Stimulated activated CD4-positive, alpha-beta T cell treated with anti-CD3 and anti-CD28 coated beads, Interleukin-2, amount 100 ng/mL, for 4 hours (primary cell): ENCODE results near the gene ATM.

Experiments used
- DNase-seq: peaks from one replicate; pipeline ENCODE4 v3.0.0-alpha.2; 2020; ENCODE audit warnings: low read depth

ATM gene, protein sequence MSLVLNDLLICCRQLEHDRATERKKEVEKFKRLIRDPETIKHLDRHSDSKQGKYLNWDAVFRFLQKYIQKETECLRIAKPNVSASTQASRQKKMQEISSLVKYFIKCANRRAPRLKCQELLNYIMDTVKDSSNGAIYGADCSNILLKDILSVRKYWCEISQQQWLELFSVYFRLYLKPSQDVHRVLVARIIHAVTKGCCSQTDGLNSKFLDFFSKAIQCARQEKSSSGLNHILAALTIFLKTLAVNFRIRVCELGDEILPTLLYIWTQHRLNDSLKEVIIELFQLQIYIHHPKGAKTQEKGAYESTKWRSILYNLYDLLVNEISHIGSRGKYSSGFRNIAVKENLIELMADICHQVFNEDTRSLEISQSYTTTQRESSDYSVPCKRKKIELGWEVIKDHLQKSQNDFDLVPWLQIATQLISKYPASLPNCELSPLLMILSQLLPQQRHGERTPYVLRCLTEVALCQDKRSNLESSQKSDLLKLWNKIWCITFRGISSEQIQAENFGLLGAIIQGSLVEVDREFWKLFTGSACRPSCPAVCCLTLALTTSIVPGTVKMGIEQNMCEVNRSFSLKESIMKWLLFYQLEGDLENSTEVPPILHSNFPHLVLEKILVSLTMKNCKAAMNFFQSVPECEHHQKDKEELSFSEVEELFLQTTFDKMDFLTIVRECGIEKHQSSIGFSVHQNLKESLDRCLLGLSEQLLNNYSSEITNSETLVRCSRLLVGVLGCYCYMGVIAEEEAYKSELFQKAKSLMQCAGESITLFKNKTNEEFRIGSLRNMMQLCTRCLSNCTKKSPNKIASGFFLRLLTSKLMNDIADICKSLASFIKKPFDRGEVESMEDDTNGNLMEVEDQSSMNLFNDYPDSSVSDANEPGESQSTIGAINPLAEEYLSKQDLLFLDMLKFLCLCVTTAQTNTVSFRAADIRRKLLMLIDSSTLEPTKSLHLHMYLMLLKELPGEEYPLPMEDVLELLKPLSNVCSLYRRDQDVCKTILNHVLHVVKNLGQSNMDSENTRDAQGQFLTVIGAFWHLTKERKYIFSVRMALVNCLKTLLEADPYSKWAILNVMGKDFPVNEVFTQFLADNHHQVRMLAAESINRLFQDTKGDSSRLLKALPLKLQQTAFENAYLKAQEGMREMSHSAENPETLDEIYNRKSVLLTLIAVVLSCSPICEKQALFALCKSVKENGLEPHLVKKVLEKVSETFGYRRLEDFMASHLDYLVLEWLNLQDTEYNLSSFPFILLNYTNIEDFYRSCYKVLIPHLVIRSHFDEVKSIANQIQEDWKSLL (N-terminal part only)

DNA sequence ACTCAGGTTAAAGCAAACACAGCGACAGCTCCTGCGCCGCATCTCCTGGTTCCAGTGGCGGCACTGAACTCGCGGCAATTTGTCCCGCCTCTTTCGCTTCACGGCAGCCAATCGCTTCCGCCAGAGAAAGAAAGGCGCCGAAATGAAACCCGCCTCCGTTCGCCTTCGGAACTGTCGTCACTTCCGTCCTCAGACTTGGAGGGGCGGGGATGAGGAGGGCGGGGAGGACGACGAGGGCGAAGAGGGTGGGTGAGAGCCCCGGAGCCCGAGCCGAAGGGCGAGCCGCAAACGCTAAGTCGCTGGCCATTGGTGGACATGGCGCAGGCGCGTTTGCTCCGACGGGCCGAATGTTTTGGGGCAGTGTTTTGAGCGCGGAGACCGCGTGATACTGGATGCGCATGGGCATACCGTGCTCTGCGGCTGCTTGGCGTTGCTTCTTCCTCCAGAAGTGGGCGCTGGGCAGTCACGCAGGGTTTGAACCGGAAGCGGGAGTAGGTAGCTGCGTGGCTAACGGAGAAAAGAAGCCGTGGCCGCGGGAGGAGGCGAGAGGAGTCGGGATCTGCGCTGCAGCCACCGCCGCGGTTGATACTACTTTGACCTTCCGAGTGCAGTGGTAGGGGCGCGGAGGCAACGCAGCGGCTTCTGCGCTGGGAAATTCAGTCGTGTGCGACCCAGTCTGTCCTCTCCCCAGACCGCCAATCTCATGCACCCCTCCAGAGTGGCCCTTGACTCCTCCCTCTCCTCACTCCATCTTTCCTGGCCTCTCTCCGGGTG lies at the start of gene ATM, which contains the start of gene NPAT:
ATM (plus strand) TSS at position 494 of the 774 bp plus-strand sequence. CDS start 4,558 bp downstream, outside the sequence.
NPAT (minus strand) TSS at position 65 of the 774 bp plus-strand sequence. CDS start 102 bp downstream, outside the sequence.
- DNase-seq = peak; percentile 95

DNA sequence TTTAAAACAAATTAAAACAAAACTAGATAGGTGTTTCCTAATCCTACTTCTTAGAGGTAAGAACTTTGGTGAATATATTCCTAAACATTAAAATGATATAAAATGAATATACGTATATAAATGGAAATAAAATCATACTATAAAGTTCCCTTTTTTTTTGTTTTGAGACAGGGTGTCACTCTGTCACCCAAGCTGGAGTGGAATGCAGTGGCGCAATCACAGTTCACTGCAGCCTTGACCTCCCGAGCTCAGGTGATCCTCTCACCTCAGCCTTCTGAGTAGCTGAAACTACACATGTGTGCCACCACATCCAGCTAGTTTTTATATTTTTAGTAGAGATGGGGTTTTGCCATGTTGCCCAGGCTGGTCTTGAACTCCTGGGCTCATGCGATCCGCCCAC lies 45.3 kb upstream of the ATM start:
- DNase-seq = no peak

DNA sequence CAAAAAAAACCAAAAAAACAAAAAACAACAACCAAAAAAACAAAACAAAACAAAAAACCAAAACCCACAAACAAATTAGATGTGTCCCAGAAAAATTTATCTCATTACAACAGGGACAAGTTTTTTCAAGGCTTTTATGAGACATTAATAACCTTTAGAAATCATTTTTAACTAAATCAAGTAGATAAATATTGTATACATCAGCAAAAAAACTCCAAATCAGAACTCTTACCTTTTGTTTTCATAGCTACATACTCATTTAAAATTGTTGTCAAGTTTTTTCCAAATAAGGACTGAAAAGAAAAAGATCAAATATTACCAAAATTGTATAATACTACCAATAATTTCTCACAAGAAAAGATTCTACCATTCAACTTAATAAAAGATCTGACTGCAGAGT lies 29.1 kb upstream of the ATM start:
- no peak for DNase-seq

DNA sequence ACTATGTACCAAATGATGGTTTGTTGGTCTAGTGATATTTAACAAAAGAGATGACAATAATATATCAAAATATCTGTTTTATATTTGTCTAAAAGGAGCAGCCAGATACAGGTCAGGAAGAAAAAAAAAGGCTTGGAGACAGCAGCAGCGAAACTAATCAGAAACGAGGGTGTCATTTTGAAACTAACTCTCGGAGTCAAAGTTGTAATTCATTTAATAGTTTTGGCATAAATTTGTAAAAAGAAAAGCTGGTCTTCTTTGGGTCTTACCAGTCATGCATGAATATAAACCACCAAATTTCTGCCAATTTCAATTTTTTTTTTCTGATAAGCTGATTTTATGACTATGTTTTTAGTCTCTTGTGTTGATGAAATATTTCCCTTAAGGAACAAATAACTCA lies 26.0 kb upstream of the ATM start:
- no peak for DNase-seq

DNA sequence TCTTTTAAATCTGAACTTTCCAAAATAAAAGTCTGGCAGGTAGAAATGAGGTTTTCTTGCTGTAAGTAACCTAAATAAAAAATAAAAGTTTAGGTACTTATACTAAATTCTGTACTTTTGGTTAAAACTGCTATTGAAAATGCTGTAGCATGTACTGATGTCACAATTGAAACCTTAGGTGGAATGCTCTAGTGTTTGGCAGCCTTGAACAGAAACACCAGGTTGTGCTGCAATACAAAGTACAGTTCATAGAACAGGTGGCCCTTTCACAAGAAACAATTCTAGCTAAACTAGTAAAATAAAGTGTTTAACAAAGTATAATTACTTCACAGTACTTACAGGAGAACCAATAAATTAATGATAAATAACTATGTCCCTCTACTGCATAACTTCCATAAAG lies 25.5 kb upstream of the ATM start:
- DNase-seq = no peak

DNA sequence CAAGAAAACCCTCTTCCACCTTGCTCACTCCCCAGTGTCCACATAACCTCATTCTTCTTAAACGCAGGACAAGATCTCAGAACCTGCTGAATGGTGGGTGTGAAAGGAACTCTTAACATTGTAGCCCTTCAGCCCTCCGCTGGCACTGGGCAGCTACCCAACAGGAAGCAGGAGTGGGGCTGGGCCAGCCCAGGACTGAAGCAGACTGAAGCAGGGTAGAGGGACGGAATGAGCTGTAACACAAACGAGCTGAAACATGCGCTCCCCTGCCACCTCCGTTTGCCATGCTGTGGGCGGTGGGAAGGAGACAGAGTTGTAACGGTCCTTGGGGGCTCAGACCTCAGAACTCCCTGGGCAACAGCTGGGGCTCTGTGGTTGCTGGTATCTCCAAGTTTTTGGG lies 24.0 kb upstream of the ATM start:
- no peak for DNase-seq

DNA sequence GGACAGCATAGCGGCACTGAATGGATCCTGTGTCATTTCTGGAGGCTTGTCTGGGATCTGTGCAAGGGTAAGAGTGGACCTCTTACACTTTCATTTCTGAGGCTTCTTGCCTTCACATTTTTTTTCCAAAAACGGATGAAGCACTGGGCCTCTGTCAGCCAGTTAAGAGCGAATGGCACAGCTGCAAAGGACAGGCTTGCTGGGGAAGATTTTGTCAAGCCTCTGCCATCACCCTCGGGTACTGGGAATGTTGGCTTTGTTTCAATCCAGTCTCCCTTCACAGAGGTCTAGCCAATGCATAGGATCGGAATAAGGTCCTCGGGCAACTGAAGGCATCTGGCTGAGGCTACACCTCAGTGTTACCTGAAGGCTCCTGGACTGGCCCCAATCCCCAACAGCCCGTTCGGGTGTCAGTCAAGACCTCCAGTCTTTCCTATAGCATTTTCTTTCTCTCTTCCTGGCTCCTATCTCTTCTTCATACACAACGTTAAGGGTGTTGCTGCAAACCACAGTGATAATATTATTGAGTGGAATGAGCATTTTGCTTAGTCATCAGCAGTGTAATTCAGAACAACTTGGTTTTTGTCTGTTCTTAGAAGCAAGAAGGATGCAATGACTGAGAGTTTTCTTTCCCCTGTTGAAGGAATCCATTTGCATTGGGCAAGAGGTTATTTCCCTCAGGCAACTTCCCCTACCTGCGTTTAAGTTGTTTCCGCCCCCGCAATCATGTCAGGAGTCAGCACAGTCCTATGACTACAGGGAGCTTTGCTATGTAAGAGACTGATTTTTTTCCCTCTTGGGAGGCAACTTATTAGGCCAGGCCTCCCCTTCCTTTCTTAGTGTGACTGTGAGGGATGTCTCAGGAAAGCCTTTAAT lies 23.2 kb upstream of the ATM start:
- DNase-seq = peak; percentile 62

DNA sequence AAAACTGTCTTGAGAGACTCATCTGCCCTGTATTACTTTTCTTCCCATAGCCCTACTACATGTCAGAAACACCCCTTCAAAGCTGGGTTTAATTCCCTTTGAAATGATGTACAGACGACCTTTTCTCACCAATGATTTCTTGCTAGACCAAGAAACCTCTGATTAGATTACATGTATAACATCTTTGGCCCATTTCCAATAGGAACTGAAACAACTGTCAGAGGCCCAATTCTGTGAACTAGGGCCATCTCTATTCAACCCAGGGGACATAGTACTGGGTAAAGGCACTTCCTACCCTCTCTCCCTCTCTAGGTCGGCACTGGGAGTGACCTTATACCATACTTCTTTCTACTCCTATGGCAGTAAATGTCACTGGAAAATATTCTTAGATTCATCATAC lies 19.8 kb upstream of the ATM start:
- DNase-seq = no peak

DNA sequence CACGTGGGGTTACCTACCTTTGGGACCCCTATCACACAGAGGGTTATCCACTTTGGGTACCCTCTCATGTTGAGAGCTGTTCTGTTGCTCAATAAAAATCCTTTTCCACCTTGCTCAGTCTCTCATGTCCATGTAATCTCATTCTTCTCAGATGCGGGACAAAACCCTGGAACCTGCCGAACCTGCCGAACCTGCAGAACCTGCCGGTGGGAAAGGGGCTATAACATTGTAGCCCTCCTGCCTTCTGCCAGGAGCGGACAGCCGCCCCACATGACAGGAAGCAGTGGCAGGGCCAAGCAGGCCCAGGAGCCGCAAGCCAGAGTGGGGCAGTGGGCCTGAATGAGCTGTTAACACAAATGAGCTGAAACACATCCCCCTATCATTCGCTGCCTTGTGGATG lies 18.5 kb upstream of the ATM start:
- no peak for DNase-seq

DNA sequence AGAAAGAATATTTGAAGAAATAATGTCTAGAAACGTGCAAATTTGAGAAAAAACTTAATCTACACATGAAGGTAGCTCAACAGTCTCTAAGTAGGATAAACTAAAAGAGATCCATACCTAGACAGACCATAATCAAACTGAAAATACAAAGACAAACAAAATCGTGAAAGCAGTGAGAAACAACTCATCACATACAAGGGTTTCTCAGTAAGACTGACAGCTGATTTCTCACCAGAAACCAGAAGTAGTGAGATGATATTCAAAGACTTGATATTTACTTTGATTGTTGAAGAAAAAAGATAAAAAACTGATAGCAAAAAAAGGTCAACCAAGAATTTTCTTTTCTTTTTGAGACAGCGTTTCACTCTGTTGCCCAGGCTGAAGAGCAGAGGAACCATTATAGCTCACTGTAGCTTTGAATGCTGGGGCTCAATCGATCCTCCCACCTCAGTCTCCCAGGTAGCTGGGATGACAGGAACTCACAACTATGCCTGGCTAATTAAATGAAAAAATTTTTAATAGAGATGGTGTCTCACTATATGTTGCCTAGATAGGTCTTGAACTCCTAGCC lies 17.9 kb upstream of the ATM start:
- no peak for DNase-seq

DNA sequence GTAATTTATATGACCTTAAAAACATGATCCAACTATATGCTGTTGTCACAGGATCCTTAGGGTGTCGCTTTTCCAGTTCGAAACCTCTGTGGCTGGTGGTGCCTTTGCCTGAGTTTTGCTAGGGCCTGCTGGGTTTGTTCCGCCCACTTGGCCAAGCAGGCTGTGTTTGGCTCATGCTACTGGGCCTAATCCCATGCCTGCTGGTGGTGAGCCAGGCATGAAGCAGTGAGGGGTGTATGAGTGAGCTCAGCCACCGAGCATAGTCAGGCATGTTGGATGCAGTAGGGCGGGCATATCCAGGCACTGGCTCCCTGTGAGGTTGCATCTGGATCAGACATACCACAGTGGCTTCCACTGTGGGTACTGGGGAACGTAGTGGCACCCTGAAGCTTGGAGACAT lies 16.7 kb upstream of the ATM start:
- no peak for DNase-seq

DNA sequence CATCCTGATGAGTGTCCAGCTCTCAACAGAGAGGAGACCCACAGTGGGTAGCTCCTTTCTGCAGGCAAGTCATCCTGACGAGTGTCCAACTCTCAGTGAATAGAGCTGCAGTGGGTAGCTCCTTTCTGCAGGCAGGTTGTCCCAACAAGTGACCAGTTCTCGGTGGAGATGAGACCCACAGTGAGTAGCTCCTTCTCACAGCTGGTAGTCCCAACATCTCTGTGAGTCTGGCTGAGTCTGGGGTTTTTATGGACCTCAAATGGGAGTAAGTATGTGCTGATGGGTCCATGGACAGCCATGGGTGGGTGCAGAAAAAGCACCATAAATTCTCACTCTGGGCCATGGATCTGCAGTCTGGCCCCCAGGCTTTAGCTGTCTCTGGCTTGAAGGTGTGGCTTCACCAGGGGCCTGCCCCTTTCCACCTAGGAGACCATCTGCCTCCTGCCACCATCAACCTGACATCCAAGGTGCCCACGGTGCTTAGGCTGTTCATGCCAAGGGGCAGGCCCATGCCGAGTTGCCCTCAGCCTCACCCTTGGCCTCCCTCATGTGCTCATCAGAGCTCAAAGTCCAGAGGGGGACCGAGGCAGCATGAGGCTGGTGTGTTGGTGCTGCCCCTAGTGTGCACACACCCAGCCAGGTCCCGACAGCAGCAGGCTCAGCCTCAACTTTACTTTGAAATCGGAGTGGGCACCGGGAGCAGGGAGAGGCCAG lies 15.7 kb upstream of the ATM start:
- DNase-seq = no peak

DNA sequence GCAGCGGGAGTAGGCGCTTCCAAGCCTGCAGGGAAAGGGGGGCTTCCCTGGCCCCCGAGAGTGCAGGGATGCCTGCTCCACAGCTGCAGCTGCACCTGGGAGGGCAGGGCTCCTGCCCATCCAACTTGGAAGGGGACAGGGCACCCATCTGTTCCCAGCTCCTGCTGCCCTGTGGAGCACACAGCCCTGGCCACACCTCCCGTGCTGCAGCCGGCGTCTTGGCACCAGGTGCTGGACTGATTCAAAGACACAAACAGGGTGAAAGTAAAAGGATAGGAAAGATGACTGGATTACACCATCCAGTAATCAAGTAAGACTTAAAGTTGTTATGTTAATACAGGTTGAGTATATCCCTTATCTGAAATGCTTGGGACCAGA lies 15.2 kb upstream of the ATM start:
- no peak for DNase-seq

DNA sequence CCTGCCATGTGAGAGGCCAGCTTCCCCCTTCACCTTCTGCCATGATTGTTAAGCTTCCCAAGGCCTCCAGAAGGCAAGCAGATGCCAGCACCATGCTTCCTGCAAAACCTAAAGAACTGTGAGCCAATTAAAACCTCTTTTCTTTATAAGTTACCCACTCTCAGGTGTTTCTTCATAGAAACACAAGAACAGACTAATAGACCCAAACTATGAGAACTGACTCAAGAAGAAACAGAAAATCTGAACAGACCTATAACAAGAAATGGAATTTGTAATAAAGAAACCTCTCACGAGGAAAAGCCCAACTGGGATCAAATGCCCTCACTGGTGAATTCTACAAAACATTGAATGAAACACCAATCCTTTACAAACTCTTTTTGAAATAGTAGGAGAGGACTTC lies 12.4 kb upstream of the ATM start:
- DNase-seq = no peak

DNA sequence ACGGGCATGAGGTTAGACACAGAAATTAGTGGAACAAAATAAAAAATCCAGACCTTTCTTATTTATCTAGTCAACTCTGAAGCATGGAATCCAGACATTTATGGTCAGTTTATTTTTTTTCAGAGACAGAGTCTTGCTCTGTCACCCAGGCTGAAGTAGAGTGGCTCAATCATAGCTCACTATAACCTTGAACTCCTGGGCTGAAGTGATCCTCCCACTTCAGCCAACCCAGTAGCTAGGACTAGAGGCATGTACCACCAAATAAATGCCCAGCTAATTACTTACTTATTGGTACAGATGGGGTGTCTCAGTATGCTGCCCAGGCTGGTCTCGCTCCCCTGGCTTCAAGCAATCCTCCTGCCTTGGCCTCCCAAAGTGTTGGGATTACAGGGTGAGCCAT lies 9.1 kb upstream of the ATM start:
- DNase-seq = no peak

DNA sequence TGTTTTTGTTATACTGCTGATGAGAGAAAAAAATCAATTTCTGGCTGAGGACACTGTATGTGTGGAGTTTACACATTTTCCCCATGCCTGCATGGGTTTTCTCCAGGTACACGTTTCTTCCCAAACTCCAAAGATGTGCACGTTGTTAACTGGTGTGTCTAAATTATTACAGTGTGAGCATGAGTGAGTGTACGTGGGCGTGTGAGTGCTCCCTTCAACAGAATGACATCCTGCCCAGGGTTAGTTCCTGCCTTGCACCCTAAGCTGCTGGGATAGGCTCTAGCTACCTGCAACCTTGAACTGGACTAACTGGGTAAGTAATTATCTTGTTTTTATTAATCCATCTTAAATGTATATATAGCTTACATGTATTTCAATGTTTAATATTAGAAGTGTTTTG lies 5.9 kb upstream of the ATM start:
- peak; percentile 27 for DNase-seq

DNA sequence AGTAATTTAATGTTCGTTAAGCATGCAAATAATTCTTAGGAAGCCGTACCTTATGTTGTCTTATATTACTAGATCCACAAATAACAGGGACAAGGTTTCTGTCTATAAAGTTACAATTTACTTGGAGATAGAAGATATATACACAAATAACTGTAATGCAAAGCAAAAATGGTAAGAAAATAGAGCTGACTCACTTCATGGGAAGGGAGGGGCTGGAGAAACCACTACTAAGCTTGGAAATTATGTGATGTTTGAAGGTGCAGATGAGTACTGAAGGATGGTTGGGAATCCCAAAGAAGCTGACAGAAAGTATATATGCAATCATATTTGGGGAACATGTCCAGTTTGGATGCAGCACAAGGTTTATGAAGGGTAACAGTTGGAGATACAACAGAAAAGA lies 4.4 kb upstream of the ATM start:
- no peak for DNase-seq

DNA sequence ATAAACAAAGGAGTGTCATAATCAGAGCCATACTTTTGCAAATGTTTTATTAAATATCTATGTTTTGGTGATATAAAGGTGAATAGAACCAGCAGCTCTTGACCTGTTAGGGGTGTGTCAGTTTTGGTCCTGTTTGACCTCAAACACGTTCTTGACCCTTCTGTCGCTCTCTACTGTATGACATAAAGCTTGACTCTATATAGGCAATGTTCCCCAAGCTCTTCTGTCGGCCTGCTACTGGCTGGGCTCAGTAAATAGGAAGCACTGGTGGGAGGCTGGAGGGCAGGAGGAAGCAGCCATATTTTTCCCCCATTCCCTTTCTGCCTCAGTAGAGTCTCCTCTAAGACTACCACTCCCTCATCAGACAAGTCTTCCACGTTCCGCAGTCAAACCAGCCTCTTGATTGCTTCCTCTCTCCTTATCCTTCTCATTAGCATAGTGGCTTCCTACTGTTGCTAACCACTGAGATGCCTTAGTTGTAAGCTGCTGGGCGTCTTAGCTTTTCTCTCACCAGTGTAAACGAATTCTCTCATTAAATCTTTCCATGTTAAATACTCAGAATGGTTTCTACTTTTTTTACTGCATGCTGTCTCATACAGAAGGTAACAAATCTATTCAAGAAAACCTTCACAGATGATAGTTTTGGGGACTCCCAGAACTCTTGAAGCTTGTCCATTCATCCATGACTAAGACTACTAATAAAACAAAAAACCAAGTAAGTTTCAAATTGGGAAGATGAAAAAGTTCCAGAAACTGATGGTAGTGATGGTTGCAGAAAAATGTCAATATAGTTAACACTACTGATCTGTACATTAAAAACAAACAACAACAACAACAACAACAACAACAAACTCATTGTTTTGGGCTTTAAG lies 3.7 kb upstream of the ATM start:
- DNase-seq = no peak
